ENCODE data around the gene NEMP2. TPM values are rescaled to one million over a fixed set of nuclear protein-coding genes. Genes with fewer than 3 reads are reported as not detected.

The NEMP2 gene
- total and polyA plus RNA-seq, 2 of the 8 experiments (the other 6 are each of a cell fraction or from before 2014, with no cell fraction given): 3.1 to 5.3 TPM

DNA sequence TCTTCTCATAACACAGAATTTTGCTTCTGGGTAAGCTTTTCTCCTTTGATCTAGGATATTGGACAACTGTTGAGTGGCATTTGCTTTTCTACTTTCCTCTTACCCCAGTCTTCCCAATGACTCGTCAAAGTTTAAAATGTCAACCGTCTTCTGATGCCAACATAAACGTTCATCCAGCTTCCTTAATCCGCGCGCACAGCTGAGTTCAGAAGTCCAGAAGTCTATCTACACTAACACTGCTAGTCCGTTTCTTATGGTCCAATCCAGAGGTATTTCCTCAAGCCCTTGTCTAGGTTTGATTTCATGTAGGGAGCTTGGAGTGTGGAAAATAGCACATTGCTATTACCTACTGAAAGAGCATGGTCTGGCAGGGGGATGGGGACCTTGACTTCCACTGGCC, 77.7 kb downstream of the NEMP2 start (continued):
- TF ChIP-seq RAD21 (IDR thresholded peaks at IDR 0.05 in 1 of 2, conservative IDR thresholded peaks at IDR 0.05 in 1 of 2; ENCODE audit: low read depth in 2 of 2, low read length in 2 of 2) (no peak), FOSL1 (IDR thresholded peaks at IDR 0.05; ENCODE audit: insufficient read depth, low read depth, low read length) (no peak), RFX5 (IDR thresholded peaks at IDR 0.05; ENCODE audit: borderline replicate concordance, low read depth, low read length) (no peak)

Measured in H1 (cell line).